Endothelial cell of umbilical vein (primary cell): ENCODE measurements around the gene SLC23A3. TPM values are rescaled to one million over a fixed set of nuclear protein-coding genes. Genes with fewer than 3 reads are reported as not detected.

Experiments
- BruUV-seq: library from RNA; stranded (reverse); fragments of 400-500 nt; replicated peaks from 2 replicates; lab custom pipeline; 2021; lab: Mats Ljungman, UMichigan
- CTCF ChIA-PET: fragments of 300-600, 350-600 bp; sonication (Branson Sonifier 250); formaldehyde crosslinking; loops from one replicate; lab custom pipeline; 2021; ENCODE audit warnings: antibody characterized with exemption, inconsistent platforms; lab: Charles Lee
- POLR2A ChIA-PET: fragments of 300-600, 350-600 bp; sonication (Branson Sonifier 250); formaldehyde crosslinking; loops from one replicate; lab custom pipeline; 2021; ENCODE audit warnings: antibody characterized with exemption, inconsistent platforms; lab: Charles Lee
- DNase-seq: peaks from one replicate; pipeline ENCODE4 v3.0.0-alpha.2; 2011; ENCODE audit warnings: low read depth, low spot score
- FAIRE-seq: peaks from 2 replicates; lab custom pipeline; 2011; peaks lifted over from hg19 to GRCh38; lab: Jason Lieb, UNC
- H2AFZ ChIP-seq: 2 replicates; pipeline ENCODE4 v1.6.0; 2012; ENCODE audit warnings: low read depth, low read length, control low read depth, inconsistent platforms
- H3K27ac ChIP-seq: 2 replicates; pipeline ENCODE4 v1.5.1; 2011; ENCODE audit warnings: low read depth, mild to moderate bottlenecking, control low read depth, low read length, moderate library complexity; ENCODE audit not compliant: insufficient read depth
- H3K27me3 ChIP-seq, 2 experiments: 2 replicates each; pipeline versions ENCODE4 v1.6.0 to v1.6.1; 2011; ENCODE audit warnings: low read length in 2 of 2, mixed read lengths in 1 of 2; ENCODE audit not compliant: control insufficient read depth in 2 of 2, insufficient read depth in 2 of 2
- H3K36me3 ChIP-seq, 2 experiments: 2 replicates in 1 of 2; 3 replicates in 1 of 2; pipeline ENCODE4 v1.5.1; 2011; ENCODE audit warnings: low read length in 2 of 2, mild to moderate bottlenecking in 1 of 2, moderate library complexity in 1 of 2; ENCODE audit not compliant: control insufficient read depth in 2 of 2, insufficient read depth in 2 of 2; ENCODE audit errors: extremely low read depth in 1 of 2
- H3K4me1 ChIP-seq: 3 replicates; pipeline ENCODE4 v1.5.1; 2011; ENCODE audit warnings: mild to moderate bottlenecking, low read length; ENCODE audit not compliant: control insufficient read depth, insufficient read depth; ENCODE audit errors: extremely low read depth
- H3K4me2 ChIP-seq: 2 replicates; pipeline ENCODE4 v1.6.1; 2011; ENCODE audit warnings: low read length, control low read depth, mixed read lengths; ENCODE audit not compliant: insufficient read depth
- H3K4me3 ChIP-seq, 3 experiments: fragments of 200-600 bp in 1 of 3; sonication (generic), shearing (Covaris generic) in 1 of 3; replicated peaks in 1 of 3; 2 replicates each; pipeline ENCODE4 v1.5.1; 2011 to 2016; ENCODE audit warnings: control low read depth in 3 of 3, low read length in 3 of 3, mild to moderate bottlenecking in 2 of 3, inconsistent platforms in 1 of 3, low read depth in 1 of 3, moderate library complexity in 1 of 3; ENCODE audit not compliant: insufficient read depth in 1 of 3
- H3K79me2 ChIP-seq: 2 replicates; pipeline ENCODE4 v1.6.0; 2012; ENCODE audit warnings: low read length, inconsistent platforms; ENCODE audit not compliant: control insufficient read depth, insufficient read depth
- H3K9ac ChIP-seq: replicated peaks from 2 replicates; pipeline ENCODE3; 2011; ENCODE audit warnings: low read length, control low read depth; ENCODE audit not compliant: insufficient read depth; ENCODE audit errors: extremely low read depth
- H3K9me1 ChIP-seq: replicated peaks from 3 replicates; pipeline ENCODE4 v1.6.0; 2011; ENCODE audit warnings: mild to moderate bottlenecking, low read length; ENCODE audit not compliant: control insufficient read depth, insufficient read depth; ENCODE audit errors: extremely low read depth
- H3K9me3 ChIP-seq: replicated peaks from 2 replicates; pipeline ENCODE4 v1.5.1; 2012; ENCODE audit warnings: low read length, inconsistent platforms; ENCODE audit not compliant: control insufficient read depth, insufficient read depth
- H4K20me1 ChIP-seq: replicated peaks from 2 replicates; pipeline ENCODE3; 2011; ENCODE audit warnings: mild to moderate bottlenecking, low read length; ENCODE audit not compliant: control insufficient read depth, insufficient read depth; ENCODE audit errors: extremely low read depth
- CTCF ChIP-seq, 2 donors: IDR thresholded peaks; 1 replicate in 1 of 2; 2 replicates in 1 of 2; pipeline ENCODE4 v1.5.1; 2011; ENCODE audit warnings: low read length in 2 of 2, mild to moderate bottlenecking in 2 of 2, moderate library complexity in 2 of 2, control low read depth in 1 of 2, inconsistent platforms in 1 of 2, low read depth in 1 of 2; ENCODE audit not compliant: insufficient read depth in 1 of 2; ENCODE audit errors: extremely low read depth in 1 of 2
- EZH2 ChIP-seq: IDR thresholded peaks from 2 replicates; pipeline ENCODE4 v1.6.1; 2012; ENCODE audit warnings: borderline replicate concordance, low read depth, mild to moderate bottlenecking, moderate library complexity, low read length, inconsistent platforms; ENCODE audit not compliant: severe bottlenecking
- FOS ChIP-seq: IDR thresholded peaks from 2 replicates; pipeline ENCODE4 v1.6.1; 2011; ENCODE audit warnings: mild to moderate bottlenecking, low read length, moderate library complexity, borderline replicate concordance; ENCODE audit not compliant: insufficient read depth
- GATA2 ChIP-seq: IDR thresholded peaks from 2 replicates; pipeline ENCODE4 v1.7.0; 2011; ENCODE audit warnings: low read depth, mild to moderate bottlenecking, moderate library complexity, mixed read lengths, low read length; ENCODE audit not compliant: insufficient read length, insufficient read depth
- JUN ChIP-seq: IDR thresholded peaks from 2 replicates; pipeline ENCODE4 v1.6.1; 2011; ENCODE audit warnings: borderline replicate concordance, low read depth; ENCODE audit not compliant: insufficient read length, insufficient read depth
- MYC ChIP-seq: IDR thresholded peaks from one replicate; pipeline ENCODE4 v1.6.1; 2011; ENCODE audit warnings: mild to moderate bottlenecking, low read depth, low read length
- POLR2A ChIP-seq: IDR thresholded peaks from 2 replicates; pipeline ENCODE4 v1.6.1; 2012; ENCODE audit warnings: low read depth, mild to moderate bottlenecking, control low read depth, low read length
- POLR2AphosphoS5 ChIP-seq: IDR thresholded peaks from 2 replicates; pipeline ENCODE4 v1.6.1; 2012; ENCODE audit warnings: low read depth, mild to moderate bottlenecking, control low read depth, low read length, moderate library complexity; ENCODE audit not compliant: insufficient read depth
- dilution Hi-C: fragments of 300-500 bp; cut with MboI; formaldehyde crosslinking; loops from one replicate; pipeline ENCODE4 v1.15.0; 2019; ENCODE audit warnings: low sequenced_read_pairs; ENCODE audit not compliant: extremely low pct_ligation_motif_present
- intact Hi-C: fragments of 100-400 bp; cut with micrococcal nuclease; formaldehyde crosslinking; loops from one replicate; pipeline ENCODE4 v1.10.0; 2022
- polyA plus RNA-seq, 4 experiments: library from polyadenylated mRNA; depleted of rRNA in 3 of 4; stranded (reverse) in 3 of 4; unstranded in 1 of 4; fragments of >200 nt; gene quantifications; 2 replicates each; pipeline versions ENCODE4 v1.2.1 to v1.2.3, GENCODE V29; 2011 to 2012; ENCODE audit warnings: missing spikeins in 1 of 4
- total RNA-seq: library from RNA; stranded (reverse); gene quantifications from 2 replicates; pipeline ENCODE4 v1.2.3, GENCODE V29; 2021
- TF ChIP-seq, protein P1 (sequence below): IDR thresholded peaks from 2 replicates; pipeline ENCODE4 v1.6.1; 2011; ENCODE audit not compliant: insufficient read depth, insufficient read length

SLC23A3 gene
- total and polyA plus RNA-seq, 2 donors (not counting 3 experiments of a cell fraction or from before 2014, with no cell fraction given) = 2.7 to 7.1 TPM

DNA sequence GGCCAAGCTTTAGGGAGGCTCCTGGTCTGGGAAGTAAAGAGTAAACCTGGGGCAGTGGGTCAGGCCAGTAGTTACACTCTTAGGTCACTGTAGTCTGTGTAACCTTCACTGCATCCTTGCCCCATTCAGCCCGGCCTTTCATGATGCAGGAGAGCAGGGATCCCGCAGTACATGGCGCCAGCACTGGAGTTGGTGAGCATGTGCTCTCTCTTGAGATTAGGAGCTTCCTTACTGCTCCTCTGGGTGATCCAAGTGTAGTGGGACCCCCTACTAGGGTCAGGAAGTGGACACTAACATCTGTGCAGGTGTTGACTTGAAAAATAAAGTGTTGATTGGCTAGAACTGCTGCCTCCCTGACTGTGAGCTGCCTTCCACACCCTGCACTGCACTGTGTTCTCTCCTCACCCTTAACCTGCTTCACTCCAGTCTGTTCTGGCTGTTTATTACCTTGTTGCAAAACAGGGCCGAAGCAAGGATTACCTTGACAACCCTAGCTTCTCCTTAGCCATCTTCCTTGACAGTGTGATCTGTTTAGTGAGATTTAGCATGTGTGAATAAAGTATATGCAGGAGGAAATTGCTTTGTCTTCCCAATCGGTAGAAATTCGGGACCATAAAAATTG lies 13.4 kb upstream of the SLC23A3 start:
- Histone ChIP-seq H3K9me1 (no peaks in the 10 kb centered on the region), H4K20me1 (no peaks in the 10 kb centered on the region), H3K4me3 (no peak overlapping the region), H3K79me2 (peaks cover 16% of the 10 kb centered on the region), H3K27ac (no peak overlapping the region), H3K4me1 (peaks cover 10% of the 10 kb centered on the region), H2AFZ (no peak overlapping the region), H3K36me3 (peaks cover 15 to 39% of the 10 kb centered on the region in 2 experiments), H3K9me3 (no peaks in the 10 kb centered on the region), H3K4me2 (no peak overlapping the region), H3K27me3 (no peaks in the 10 kb centered on the region), H3K9ac (no peak overlapping the region)
- FAIRE-seq = no peak
- dilution Hi-C loops = no loop called here
- DNase-seq = no peak
- TF ChIP-seq FOS = no peak
- no peak for TF ChIP-seq EZH2
- TF ChIP-seq JUN = no peak
- TF ChIP-seq, protein P1, sequence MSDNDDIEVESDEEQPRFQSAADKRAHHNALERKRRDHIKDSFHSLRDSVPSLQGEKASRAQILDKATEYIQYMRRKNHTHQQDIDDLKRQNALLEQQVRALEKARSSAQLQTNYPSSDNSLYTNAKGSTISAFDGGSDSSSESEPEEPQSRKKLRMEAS = no peak
- no peak for TF ChIP-seq POLR2AphosphoS5
- TF ChIP-seq MYC = no peak
- no peak for TF ChIP-seq CTCF (IDR thresholded peaks at IDR 0.05; ENCODE audit: extremely low read depth in 1 of 2, insufficient read depth in 1 of 2, low read depth in 1 of 2, low read length in 2 of 2)
- no peak for TF ChIP-seq POLR2A
- no peak for TF ChIP-seq GATA2
- BruUV-seq = no TSS peak
- POLR2A ChIA-PET = no interaction called here
- intact Hi-C loops = no loop called here
- CTCF ChIA-PET = interaction anchor here (0.7 kb wide), 2 partner anchors 12 to 203 kb away, joined by 3 read pairs; no protein-coding TSS in a partner anchor
